GM23338 (cell line): ENCODE data around the gene KCTD4. TPM values are rescaled to one million over a fixed set of nuclear protein-coding genes. Genes with fewer than 3 reads are reported as not detected.

Source experiments
- ATAC-seq: fragments of 200-7000 bp; cut with Tn5 transposase; 3 replicates; pipeline ENCODE4 v1.9.1; 2020
- DNase-seq: peaks from one replicate; pipeline ENCODE4 v3.0.0-alpha.2; 2015; ENCODE audit warnings: low spot score
- H2AFZ ChIP-seq: fragments of 200-600 bp; sonication (generic); 2 replicates; pipeline ENCODE4 v1.8.0; 2016; ENCODE audit warnings: antibody characterized with exemption, mild to moderate bottlenecking, moderate library complexity
- H3F3A ChIP-seq: fragments of 200-600 bp; sonication (generic); replicated peaks from 2 replicates; pipeline ENCODE4 v1.8.0; 2017; ENCODE audit warnings: antibody characterized with exemption, mixed run types, low read depth
- H3K27ac ChIP-seq: fragments of 200-600 bp; sonication (generic); 2 replicates; pipeline ENCODE4 v1.6.1; 2016; ENCODE audit warnings: low read depth
- H3K27me3 ChIP-seq: fragments of 200-600 bp; sonication (generic); 2 replicates; pipeline ENCODE4 v1.8.0; 2016; ENCODE audit warnings: mild to moderate bottlenecking, mixed run types, moderate library complexity; ENCODE audit not compliant: insufficient read depth
- H3K36me3 ChIP-seq: fragments of 200-600 bp; sonication (generic); 2 replicates; pipeline ENCODE4 v1.8.0; 2016; ENCODE audit warnings: mild to moderate bottlenecking; ENCODE audit not compliant: insufficient read depth
- H3K4me1 ChIP-seq: fragments of 200-600 bp; sonication (generic); 2 replicates; pipeline ENCODE4 v1.8.0; 2016; ENCODE audit warnings: mild to moderate bottlenecking, moderate library complexity; ENCODE audit not compliant: insufficient read depth
- H3K4me2 ChIP-seq: fragments of 200-600 bp; sonication (generic); 2 replicates; pipeline ENCODE4 v1.7.1; 2017; ENCODE audit warnings: mixed run types
- H3K4me3 ChIP-seq: fragments of 200-600 bp; sonication (generic); 2 replicates; pipeline ENCODE4 v1.6.1; 2016; ENCODE audit warnings: mixed run types
- H3K79me2 ChIP-seq: fragments of 200-600 bp; sonication (generic); replicated peaks from 2 replicates; pipeline ENCODE4 v1.8.0; 2017; ENCODE audit warnings: mild to moderate bottlenecking; ENCODE audit not compliant: insufficient read depth
- H3K9me2 ChIP-seq: fragments of 200-600 bp; sonication (generic); 2 replicates; pipeline ENCODE4 v1.8.0; 2017; ENCODE audit not compliant: insufficient read depth
- H4K20me1 ChIP-seq: fragments of 200-600 bp; sonication (generic); replicated peaks from 2 replicates; pipeline ENCODE4 v1.8.0; 2017; ENCODE audit warnings: mild to moderate bottlenecking; ENCODE audit not compliant: insufficient read depth
- H3K27ac Mint-ChIP-seq: 2 replicates; pipeline ENCODE4 v1.8.0; 2020; ENCODE audit warnings: inconsistent platforms, mild to moderate bottlenecking, moderate library complexity, mixed read lengths
- H3K27me3 Mint-ChIP-seq: 3 replicates; pipeline ENCODE4 v1.8.0; 2022; ENCODE audit warnings: low read depth, mild to moderate bottlenecking, moderate library complexity, mixed read lengths, inconsistent platforms; ENCODE audit not compliant: insufficient read depth, poor library complexity
- H3K36me3 Mint-ChIP-seq: 3 replicates; pipeline ENCODE4 v1.8.0; 2021; ENCODE audit warnings: low read depth, mild to moderate bottlenecking, inconsistent platforms, moderate library complexity, mixed read lengths
- H3K4me1 Mint-ChIP-seq: 3 replicates; pipeline ENCODE4 v1.8.0; 2020; ENCODE audit warnings: mild to moderate bottlenecking, inconsistent platforms, mixed read lengths
- H3K4me3 Mint-ChIP-seq: 3 replicates; pipeline ENCODE4 v1.8.0; 2021; ENCODE audit warnings: moderate library complexity, mild to moderate bottlenecking, inconsistent platforms, mixed read lengths
- H3K9me3 Mint-ChIP-seq: 3 replicates; pipeline ENCODE4 v1.8.0; 2020; ENCODE audit warnings: moderate library complexity, mild to moderate bottlenecking, inconsistent platforms, mixed read lengths
- CREB1 ChIP-seq: fragments of 250-450 bp; sonication (Bioruptor Pico); IDR thresholded peaks from 2 replicates; pipeline ENCODE4 v1.5.0; 2020; ENCODE audit warnings: low read depth, mild to moderate bottlenecking, moderate library complexity
- ETS1 ChIP-seq: IDR thresholded peaks from 2 replicates; pipeline ENCODE4 v1.6.1; 2016; ENCODE audit warnings: antibody characterized with exemption
- EZH2 ChIP-seq: fragments of 200-600 bp; sonication (generic); IDR thresholded peaks from one replicate; pipeline ENCODE4 v1.8.0; 2017; ENCODE audit warnings: antibody characterized with exemption, mild to moderate bottlenecking, low read depth; ENCODE audit not compliant: unreplicated experiment
- EZH2phosphoT487 ChIP-seq: fragments of 200-600 bp; sonication (generic); IDR thresholded peaks from one replicate; pipeline ENCODE4 v1.8.1; 2018; ENCODE audit warnings: antibody characterized with exemption; ENCODE audit not compliant: unreplicated experiment
- POLR2AphosphoS5 ChIP-seq: IDR thresholded peaks from 2 replicates; pipeline ENCODE4 v1.6.1; 2016; ENCODE audit warnings: antibody characterized with exemption, low read depth
- STAT1 ChIP-seq: IDR thresholded peaks from one replicate; pipeline ENCODE4 v1.6.1; 2016; ENCODE audit warnings: antibody characterized with exemption; ENCODE audit not compliant: unreplicated experiment
- ZNF114 ChIP-seq: fragments of 250-450 bp; sonication (Bioruptor Pico); IDR thresholded peaks from 2 replicates; pipeline ENCODE4 v1.5.0; 2020; ENCODE audit warnings: mild to moderate bottlenecking, moderate library complexity
- ZNF331 ChIP-seq: fragments of 250-450 bp; sonication (Bioruptor Pico); IDR thresholded peaks from 2 replicates; pipeline ENCODE4 v1.5.0; 2020; ENCODE audit warnings: low read depth, mild to moderate bottlenecking, moderate library complexity
- polyA plus RNA-seq: library from polyadenylated mRNA; unstranded; fragments of >200 nt; fragmentation: Nextera tagmentation; extraction: Ambion mirVana; gene quantifications from 2 replicates; pipeline ENCODE4 v1.2.1, GENCODE V29; 2016
- total RNA-seq: library from RNA; depleted of rRNA; stranded (reverse); fragments of >200 nt; shearing (Covaris generic); gene quantifications from 2 replicates; pipeline ENCODE4 v1.2.3, GENCODE V29; 2014
- TF ChIP-seq, protein P1 (sequence below), 2 experiments: fragments of 200-600 bp in 1 of 2; sonication (generic) in 1 of 2; conservative IDR thresholded peaks; 2 replicates each; pipeline versions ENCODE4 v1.5.1 to v1.6.1; 2016 to 2017; ENCODE audit warnings: antibody characterized with exemption in 2 of 2, low read depth in 2 of 2, mild to moderate bottlenecking in 2 of 2, moderate library complexity in 1 of 2
- TF ChIP-seq, protein P2 (sequence below): IDR thresholded peaks from one replicate; pipeline ENCODE4 v1.6.1; 2018; ENCODE audit warnings: antibody characterized with exemption; ENCODE audit not compliant: unreplicated experiment

The KCTD4 gene
- total and polyA plus RNA-seq, 2 experiments from 2014 or later: 0.24 TPM; not detected in 1

- no peak overlapping the region for H3K4me2 ChIP-seq
- H3K4me1 Mint-ChIP-seq: peaks cover 33% of the 10 kb centered on the region
- TF ChIP-seq EZH2: no peak
- TF ChIP-seq EZH2phosphoT487: no peak
- TF ChIP-seq POLR2AphosphoS5: no peak
- TF ChIP-seq, protein P1, sequence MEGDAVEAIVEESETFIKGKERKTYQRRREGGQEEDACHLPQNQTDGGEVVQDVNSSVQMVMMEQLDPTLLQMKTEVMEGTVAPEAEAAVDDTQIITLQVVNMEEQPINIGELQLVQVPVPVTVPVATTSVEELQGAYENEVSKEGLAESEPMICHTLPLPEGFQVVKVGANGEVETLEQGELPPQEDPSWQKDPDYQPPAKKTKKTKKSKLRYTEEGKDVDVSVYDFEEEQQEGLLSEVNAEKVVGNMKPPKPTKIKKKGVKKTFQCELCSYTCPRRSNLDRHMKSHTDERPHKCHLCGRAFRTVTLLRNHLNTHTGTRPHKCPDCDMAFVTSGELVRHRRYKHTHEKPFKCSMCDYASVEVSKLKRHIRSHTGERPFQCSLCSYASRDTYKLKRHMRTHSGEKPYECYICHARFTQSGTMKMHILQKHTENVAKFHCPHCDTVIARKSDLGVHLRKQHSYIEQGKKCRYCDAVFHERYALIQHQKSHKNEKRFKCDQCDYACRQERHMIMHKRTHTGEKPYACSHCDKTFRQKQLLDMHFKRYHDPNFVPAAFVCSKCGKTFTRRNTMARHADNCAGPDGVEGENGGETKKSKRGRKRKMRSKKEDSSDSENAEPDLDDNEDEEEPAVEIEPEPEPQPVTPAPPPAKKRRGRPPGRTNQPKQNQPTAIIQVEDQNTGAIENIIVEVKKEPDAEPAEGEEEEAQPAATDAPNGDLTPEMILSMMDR (conservative IDR thresholded peaks at IDR 0.05; ENCODE audit: low read depth in 2 of 2): no peak
- no peak for TF ChIP-seq ETS1
- peaks cover 21% of the 10 kb centered on the region; the same call in 1 of the 2 replicates for H3K4me1 ChIP-seq
- H2AFZ ChIP-seq: no peak overlapping the region
- no peak for DNase-seq
- no peaks in the 10 kb centered on the region for H3K36me3 ChIP-seq
- no peaks in the 10 kb centered on the region for H3K27me3 ChIP-seq
- H3K36me3 Mint-ChIP-seq: 0 out of 3 replicates have a peak, but pooled peaks cover 2% of the 10 kb centered on the region
- H3K9me2 ChIP-seq: no peaks in the 10 kb centered on the region
- no peak overlapping the region; the same call in 1 of the 2 replicates for H3K27ac ChIP-seq
- peaks cover 6% of the 10 kb centered on the region for H4K20me1 ChIP-seq
- no peak overlapping the region for H3K4me3 ChIP-seq
- H3K27me3 Mint-ChIP-seq: no peaks in the 10 kb centered on the region
- peaks cover 6% of the 10 kb centered on the region; the same call in 1 of the 2 replicates for H3K79me2 ChIP-seq
- no peak for ATAC-seq
- H3K27ac Mint-ChIP-seq: no peak overlapping the region
- no peaks in the 10 kb centered on the region for H3K9me3 Mint-ChIP-seq
- H3K4me3 Mint-ChIP-seq: no peak overlapping the region
- no peaks in the 10 kb centered on the region; the same call in 1 of the 2 replicates for H3F3A ChIP-seq
These were observed 4.2 kb downstream of the KCTD4 start for GRCh38 chr13:45196622-45197021.

DNA sequence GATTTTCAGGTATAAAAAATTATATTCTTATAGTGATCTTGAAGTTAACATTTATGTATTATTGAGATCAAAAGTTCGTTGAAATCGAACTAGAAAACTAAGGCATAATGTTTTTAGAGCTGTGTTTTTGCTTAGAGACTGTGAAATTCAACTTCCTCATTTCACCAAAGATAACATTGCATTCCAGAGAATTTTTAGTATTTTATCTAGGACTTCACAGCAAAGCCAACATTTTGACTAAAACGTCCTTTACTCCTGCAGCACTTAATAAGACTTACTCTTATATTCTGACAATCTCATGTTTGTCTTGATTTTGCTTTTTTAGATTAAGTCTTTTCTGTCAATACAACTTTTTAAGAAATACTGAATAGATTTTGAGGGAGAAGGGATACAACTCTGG is 4.7 kb downstream of the KCTD4 start:
- H3K27ac ChIP-seq: no peak overlapping the region
- peaks cover 21% of the 10 kb centered on the region; the same call in 1 of the 2 replicates for H3K4me1 ChIP-seq
- Mint-ChIP-seq H3K27ac (no peak overlapping the region), H3K27me3 (no peaks in the 10 kb centered on the region), H3K36me3 (no peaks in the 10 kb centered on the region), H3K9me3 (no peaks in the 10 kb centered on the region), H3K4me1 (peaks cover 29% of the 10 kb centered on the region), H3K4me3 (no peak overlapping the region)
- no peak overlapping the region for H2AFZ ChIP-seq
- TF ChIP-seq ZNF331 (CRISPR knock-in tag) (no peak), POLR2AphosphoS5 (no peak), CREB1 (CRISPR knock-in tag) (no peak)
- DNase-seq: no peak
- peaks cover 6% of the 10 kb centered on the region; the same call in 1 of the 2 replicates for H3K79me2 ChIP-seq
- H3K27me3 ChIP-seq: no peaks in the 10 kb centered on the region
- H4K20me1 ChIP-seq: peaks cover 6% of the 10 kb centered on the region
- H3K9me2 ChIP-seq: no peaks in the 10 kb centered on the region
- H3K4me2 ChIP-seq: no peak overlapping the region
- H3F3A ChIP-seq: no peaks in the 10 kb centered on the region; the same call in 1 of the 2 replicates
- no peak for ATAC-seq
- H3K4me3 ChIP-seq: no peak overlapping the region
- H3K36me3 ChIP-seq: no peaks in the 10 kb centered on the region

DNA sequence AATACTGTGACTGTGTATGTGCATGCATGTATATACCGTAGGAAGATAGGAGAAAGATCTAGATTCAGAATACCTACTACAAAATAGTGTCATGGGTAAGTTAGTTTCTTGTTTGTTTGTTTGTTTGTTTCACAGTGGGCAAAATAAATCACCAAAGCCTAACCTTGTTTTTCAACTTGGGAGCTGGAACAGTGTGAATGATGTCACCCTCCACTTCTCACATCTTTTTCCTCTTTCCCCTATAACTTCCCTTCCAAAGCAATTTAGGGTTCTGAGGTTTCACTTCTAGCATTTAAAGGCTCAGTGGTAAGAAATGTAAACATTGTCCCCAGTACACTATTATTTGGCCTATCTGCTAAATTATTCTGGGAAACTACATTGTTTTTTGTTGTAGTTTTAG is 5.4 kb downstream of the KCTD4 start:
- no peak overlapping the region for H2AFZ ChIP-seq
- H3K9me2 ChIP-seq: no peaks in the 10 kb centered on the region
- no peaks in the 10 kb centered on the region; the same call in 1 of the 2 replicates for H3F3A ChIP-seq
- ATAC-seq (no peak), DNase-seq (no peak)
- no peak overlapping the region; the same call in 1 of the 2 replicates for H3K27ac Mint-ChIP-seq
- H3K4me3 ChIP-seq: no peak overlapping the region
- H3K4me1 ChIP-seq: peaks cover 14% of the 10 kb centered on the region; the same call in 1 of the 2 replicates
- no peak overlapping the region for H3K27ac ChIP-seq
- no peaks in the 10 kb centered on the region for H3K27me3 Mint-ChIP-seq
- H3K27me3 ChIP-seq: no peaks in the 10 kb centered on the region
- H3K9me3 Mint-ChIP-seq: no peaks in the 10 kb centered on the region
- H3K4me1 Mint-ChIP-seq: peaks cover 22% of the 10 kb centered on the region
- H3K4me2 ChIP-seq: no peak overlapping the region
- H4K20me1 ChIP-seq: peaks cover 6% of the 10 kb centered on the region
- no peaks in the 10 kb centered on the region for H3K36me3 ChIP-seq
- H3K79me2 ChIP-seq: peaks cover 6% of the 10 kb centered on the region; the same call in 1 of the 2 replicates
- no peak overlapping the region for H3K4me3 Mint-ChIP-seq
- H3K36me3 Mint-ChIP-seq: no peaks in the 10 kb centered on the region
- no peak for TF ChIP-seq STAT1
- TF ChIP-seq, protein P2, sequence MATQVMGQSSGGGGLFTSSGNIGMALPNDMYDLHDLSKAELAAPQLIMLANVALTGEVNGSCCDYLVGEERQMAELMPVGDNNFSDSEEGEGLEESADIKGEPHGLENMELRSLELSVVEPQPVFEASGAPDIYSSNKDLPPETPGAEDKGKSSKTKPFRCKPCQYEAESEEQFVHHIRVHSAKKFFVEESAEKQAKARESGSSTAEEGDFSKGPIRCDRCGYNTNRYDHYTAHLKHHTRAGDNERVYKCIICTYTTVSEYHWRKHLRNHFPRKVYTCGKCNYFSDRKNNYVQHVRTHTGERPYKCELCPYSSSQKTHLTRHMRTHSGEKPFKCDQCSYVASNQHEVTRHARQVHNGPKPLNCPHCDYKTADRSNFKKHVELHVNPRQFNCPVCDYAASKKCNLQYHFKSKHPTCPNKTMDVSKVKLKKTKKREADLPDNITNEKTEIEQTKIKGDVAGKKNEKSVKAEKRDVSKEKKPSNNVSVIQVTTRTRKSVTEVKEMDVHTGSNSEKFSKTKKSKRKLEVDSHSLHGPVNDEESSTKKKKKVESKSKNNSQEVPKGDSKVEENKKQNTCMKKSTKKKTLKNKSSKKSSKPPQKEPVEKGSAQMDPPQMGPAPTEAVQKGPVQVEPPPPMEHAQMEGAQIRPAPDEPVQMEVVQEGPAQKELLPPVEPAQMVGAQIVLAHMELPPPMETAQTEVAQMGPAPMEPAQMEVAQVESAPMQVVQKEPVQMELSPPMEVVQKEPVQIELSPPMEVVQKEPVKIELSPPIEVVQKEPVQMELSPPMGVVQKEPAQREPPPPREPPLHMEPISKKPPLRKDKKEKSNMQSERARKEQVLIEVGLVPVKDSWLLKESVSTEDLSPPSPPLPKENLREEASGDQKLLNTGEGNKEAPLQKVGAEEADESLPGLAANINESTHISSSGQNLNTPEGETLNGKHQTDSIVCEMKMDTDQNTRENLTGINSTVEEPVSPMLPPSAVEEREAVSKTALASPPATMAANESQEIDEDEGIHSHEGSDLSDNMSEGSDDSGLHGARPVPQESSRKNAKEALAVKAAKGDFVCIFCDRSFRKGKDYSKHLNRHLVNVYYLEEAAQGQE: no peak
- TF ChIP-seq POLR2AphosphoS5: no peak
- TF ChIP-seq, protein P1 (conservative IDR thresholded peaks at IDR 0.05; ENCODE audit: low read depth in 2 of 2): no peak
- no peak for TF ChIP-seq ZNF114 (CRISPR knock-in tag)
